Mucosa of descending colon (tissue), 3 donors: ENCODE measurements around the gene IGDCC3. TPM values are rescaled to one million over a fixed set of nuclear protein-coding genes. Genes with fewer than 3 reads are reported as not detected.

Experiments used
- ATAC-seq: fragments of 200-7000 bp; cut with Tn5 transposase; one replicate; pipeline ENCODE4 v1.9.1; 2020; ENCODE audit warnings: mild to moderate bottlenecking, moderate library complexity
- DNase-seq, 3 donors: peaks; one replicate each; pipeline ENCODE4 v3.0.0-alpha.2; 2020
- H3K36me3 ChIP-seq: fragments of 200-600 bp; one replicate; pipeline ENCODE4 v1.8.0; 2021; ENCODE audit warnings: low read depth, mild to moderate bottlenecking
- H3K4me1 ChIP-seq: fragments of 200-600 bp; one replicate; pipeline ENCODE4 v1.8.0; 2021; ENCODE audit warnings: low read depth, mild to moderate bottlenecking
- H3K4me3 ChIP-seq: fragments of 200-600 bp; one replicate; pipeline ENCODE4 v1.8.0; 2021; ENCODE audit warnings: mild to moderate bottlenecking
- H3K9me3 ChIP-seq: fragments of 200-600 bp; one replicate; pipeline ENCODE4 v1.8.0; 2021; ENCODE audit warnings: mild to moderate bottlenecking
- intact Hi-C, 2 donors: fragments of 100-400 bp; cut with DNase I in 1 of 2; cut with micrococcal nuclease in 1 of 2; formaldehyde crosslinking; loops; one replicate each; pipeline versions ENCODE4 v1.11.0 to v1.11.1; 2022; cut with DNase I, micrococcal nuclease
- total RNA-seq, 3 donors: library from RNA; stranded (reverse); fragmentation: NEBNext Ultra II Directional in 2 of 3; extraction: Animal tissue kit (Norgen Biotek cat#: 25700) in 2 of 3; gene quantifications; one replicate each; pipeline versions ENCODE4 v1.2.1 to v1.2.4, GENCODE V29; 2021 to 2023
- TF ChIP-seq, protein P1 (sequence below): fragments of 200-600 bp; IDR thresholded peaks from one replicate; pipeline ENCODE4 v1.8.0; 2022; ENCODE audit warnings: antibody characterized with exemption, mild to moderate bottlenecking
- donor health status: DM: no; HTN: no; CAD: no; lungs with moderate emphysema.
- donor health status: DM: no; HTN: no; CAD: no.
- donor health status: DM: no; HTN: yes; CAD: no.

Gene IGDCC3
- total RNA-seq, 3 donors from 2014 or later, result 0.51 TPM; not detected in 2

DNA sequence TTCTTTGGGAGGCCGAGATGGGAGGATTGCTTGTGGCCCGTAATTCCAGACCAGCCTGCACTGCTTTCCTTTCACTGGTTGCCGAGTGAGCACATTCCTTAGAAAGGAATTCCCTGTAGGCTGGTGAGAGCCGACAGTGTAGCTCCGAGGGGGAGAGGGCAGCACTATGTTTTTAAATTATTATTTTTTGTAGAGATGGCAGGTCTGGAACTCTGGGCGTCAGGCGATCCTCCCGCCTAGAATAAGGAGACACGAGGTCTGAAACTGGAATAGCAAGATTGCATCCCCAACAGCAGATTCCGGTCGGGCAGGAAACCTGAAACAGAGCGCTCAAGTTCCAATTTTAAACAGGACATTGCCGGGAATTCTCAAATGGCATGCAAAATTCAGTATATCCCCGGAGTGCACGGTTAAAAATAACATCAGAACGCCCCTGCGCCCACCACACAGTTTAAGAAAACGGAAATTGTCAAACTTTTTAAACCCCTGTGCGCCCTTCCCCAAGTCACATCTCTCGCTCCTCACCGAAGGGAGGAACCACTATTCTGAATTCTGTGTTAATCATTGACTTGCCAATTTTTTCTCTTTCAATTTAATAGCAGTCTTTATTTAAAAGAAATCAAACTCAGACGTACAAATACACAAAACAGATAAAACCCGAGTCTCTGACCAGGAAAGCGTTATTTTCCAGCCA, 74.0 kb downstream of the IGDCC3 start:
- Histone ChIP-seq H3K36me3 (peaks cover 5% of the 10 kb centered on the region), H3K4me1 (peaks cover 4% of the 10 kb centered on the region), H3K4me3 (peak overlapping the region; percentile 14), H3K9me3 (no peaks in the 10 kb centered on the region)
- intact Hi-C loops, result no loop called here
- DNase-seq, result peak in 2 of 3 donors; percentile 59 to 67
- TF ChIP-seq, protein P1, sequence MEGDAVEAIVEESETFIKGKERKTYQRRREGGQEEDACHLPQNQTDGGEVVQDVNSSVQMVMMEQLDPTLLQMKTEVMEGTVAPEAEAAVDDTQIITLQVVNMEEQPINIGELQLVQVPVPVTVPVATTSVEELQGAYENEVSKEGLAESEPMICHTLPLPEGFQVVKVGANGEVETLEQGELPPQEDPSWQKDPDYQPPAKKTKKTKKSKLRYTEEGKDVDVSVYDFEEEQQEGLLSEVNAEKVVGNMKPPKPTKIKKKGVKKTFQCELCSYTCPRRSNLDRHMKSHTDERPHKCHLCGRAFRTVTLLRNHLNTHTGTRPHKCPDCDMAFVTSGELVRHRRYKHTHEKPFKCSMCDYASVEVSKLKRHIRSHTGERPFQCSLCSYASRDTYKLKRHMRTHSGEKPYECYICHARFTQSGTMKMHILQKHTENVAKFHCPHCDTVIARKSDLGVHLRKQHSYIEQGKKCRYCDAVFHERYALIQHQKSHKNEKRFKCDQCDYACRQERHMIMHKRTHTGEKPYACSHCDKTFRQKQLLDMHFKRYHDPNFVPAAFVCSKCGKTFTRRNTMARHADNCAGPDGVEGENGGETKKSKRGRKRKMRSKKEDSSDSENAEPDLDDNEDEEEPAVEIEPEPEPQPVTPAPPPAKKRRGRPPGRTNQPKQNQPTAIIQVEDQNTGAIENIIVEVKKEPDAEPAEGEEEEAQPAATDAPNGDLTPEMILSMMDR, result no peak
- ATAC-seq, result peak; percentile 55

DNA sequence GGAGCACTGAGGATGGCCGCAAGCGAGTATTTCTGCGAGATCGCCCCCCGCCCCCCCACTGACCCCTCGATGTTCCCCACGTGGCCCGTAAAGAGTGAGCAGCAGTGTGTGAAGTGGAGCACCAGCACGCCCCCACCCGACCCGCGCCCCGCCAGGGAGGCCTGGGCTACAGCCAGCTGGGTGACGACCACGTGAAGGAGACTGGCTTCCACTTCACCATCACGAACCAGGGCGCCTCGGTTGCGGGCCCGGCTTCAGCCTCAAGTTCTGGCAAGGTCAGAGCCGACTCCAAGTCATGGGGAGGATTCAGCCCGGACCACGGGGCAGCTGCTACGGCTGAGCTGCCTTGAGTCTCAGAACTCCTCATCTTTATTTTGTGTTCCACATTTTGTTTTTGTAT, 75.7 kb downstream of the IGDCC3 start:
- no peaks in the 10 kb centered on the region for H3K9me3 ChIP-seq
- TF ChIP-seq, protein P1, result no peak
- H3K4me1 ChIP-seq, result peaks cover 4% of the 10 kb centered on the region
- H3K36me3 ChIP-seq, result peaks cover 5% of the 10 kb centered on the region
- intact Hi-C loops, result no loop called here
- DNase-seq (peak in 1 of 3 donors; percentile 55), ATAC-seq (no peak)
- no peak overlapping the region for H3K4me3 ChIP-seq

DNA sequence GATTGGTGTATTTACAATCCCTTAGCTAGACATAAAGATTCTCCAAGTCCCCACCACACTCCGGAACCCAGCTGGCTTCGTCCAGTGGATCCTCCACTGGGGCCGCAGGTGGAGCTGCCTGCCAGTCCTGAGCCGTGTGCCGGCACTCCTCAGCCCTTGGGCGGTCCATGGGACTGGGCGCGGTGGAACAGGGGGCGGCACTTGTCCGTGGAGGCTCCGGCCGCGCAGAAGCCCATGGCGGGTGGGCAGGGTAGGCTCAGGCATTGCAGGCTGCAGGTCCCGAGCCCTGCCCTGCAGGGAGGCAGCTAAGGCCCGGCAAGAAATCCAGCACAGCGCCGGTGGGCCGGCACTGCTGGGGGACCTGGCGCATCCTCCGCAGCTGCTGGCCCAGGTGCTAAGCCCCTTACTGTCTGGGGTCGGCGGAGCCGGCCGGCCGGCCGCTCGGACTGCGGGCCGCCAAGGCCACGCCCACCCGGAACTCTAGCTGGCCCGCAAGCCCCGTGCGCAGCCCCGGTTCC, 76.8 kb downstream of the IGDCC3 start:
- intact Hi-C loops, result no loop called here
- Histone ChIP-seq H3K4me1 (peaks cover 9% of the 10 kb centered on the region), H3K4me3 (no peak overlapping the region), H3K9me3 (no peaks in the 10 kb centered on the region), H3K36me3 (peaks cover 5% of the 10 kb centered on the region)
- ATAC-seq (no peak), DNase-seq (no peak)
- TF ChIP-seq, protein P1, result no peak

DNA sequence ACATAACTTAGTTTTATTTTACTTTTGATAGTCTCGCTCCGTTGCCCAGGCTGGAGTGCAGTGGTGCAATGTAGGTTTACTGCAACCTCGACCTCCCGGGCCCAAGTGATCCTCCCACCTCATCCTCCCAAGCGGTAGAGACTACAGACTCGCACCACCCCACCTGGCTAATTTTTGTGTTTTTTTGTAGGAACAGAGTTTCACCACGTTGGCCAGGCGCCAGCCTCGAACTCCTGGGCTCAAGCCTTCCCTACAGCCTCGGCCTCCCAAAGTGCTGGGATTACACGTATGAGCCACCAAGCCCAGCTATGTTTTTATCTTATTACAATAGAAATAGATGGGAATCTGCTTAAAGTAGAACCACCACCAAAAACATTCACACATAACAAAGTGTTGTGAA, 79.1 kb downstream of the IGDCC3 start:
- intact Hi-C loops, result loop anchor here in 1 of 2 donors (5.0 kb wide), 1 partner anchor 111 kb away; the partner anchor contains the start of gene CLPX
- no peaks in the 10 kb centered on the region for H3K9me3 ChIP-seq

DNA sequence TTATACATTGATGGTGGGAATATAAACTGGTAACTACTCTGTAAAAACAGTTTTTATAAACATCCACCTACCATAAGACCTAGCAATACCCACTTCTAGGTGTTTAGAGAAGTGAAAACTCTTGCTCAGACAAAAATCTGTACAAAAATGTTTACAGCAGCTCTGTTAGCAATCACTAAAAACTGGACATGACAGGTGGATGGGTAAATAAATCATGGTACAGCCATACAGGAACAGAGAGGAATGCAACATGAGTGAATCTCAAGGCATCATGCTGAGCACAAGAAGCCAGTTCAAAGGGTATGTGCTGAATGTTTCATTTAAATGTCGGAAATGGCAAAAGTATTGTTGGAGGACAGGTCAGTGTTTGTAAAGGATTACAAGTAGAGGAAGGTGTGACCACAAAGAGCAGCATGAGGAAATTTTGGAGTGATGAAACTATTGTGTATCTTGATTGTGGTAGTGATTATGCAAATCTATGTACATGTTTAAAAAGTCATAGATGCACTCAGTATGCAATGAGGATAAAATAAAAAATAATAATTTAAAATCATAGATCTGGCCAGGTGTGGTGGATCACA, 84.8 kb downstream of the IGDCC3 start:
- H3K9me3 ChIP-seq, result no peaks in the 10 kb centered on the region
- ATAC-seq (no peak), DNase-seq (no peak)
- H3K36me3 ChIP-seq, result no peaks in the 10 kb centered on the region
- H3K4me1 ChIP-seq, result peaks cover 7% of the 10 kb centered on the region
- TF ChIP-seq, protein P1, result no peak
- no peak overlapping the region for H3K4me3 ChIP-seq
- intact Hi-C loops, result no loop called here

More for the DNA sequence above, 79.1 kb downstream of the IGDCC3 start:
- H3K4me3 ChIP-seq, result no peak overlapping the region
- ATAC-seq (no peak), DNase-seq (no peak)
- peaks cover 10% of the 10 kb centered on the region for H3K4me1 ChIP-seq
- TF ChIP-seq, protein P1, result no peak
- no peaks in the 10 kb centered on the region for H3K36me3 ChIP-seq
